GM12878 (cell line): ENCODE data around the gene LLCFC1. TPM values are rescaled to one million over a fixed set of nuclear protein-coding genes. Genes with fewer than 3 reads are reported as not detected.

Experiments
- NFIC ChIP-seq: IDR thresholded peaks from 2 replicates; pipeline ENCODE4 v1.6.1; 2012; ENCODE audit warnings: low read depth, mild to moderate bottlenecking, inconsistent platforms, low read length, moderate library complexity
- RUNX3 ChIP-seq: IDR thresholded peaks from 2 replicates; pipeline ENCODE4 v1.6.1; 2012; ENCODE audit warnings: low read length, inconsistent platforms
- SMAD5 ChIP-seq: IDR thresholded peaks from 2 replicates; pipeline ENCODE4 v1.6.1; 2016; ENCODE audit warnings: antibody characterized with exemption, low read depth
- SREBF2 ChIP-seq: IDR thresholded peaks from 2 replicates; pipeline ENCODE4 v1.6.1; 2012; ENCODE audit warnings: mild to moderate bottlenecking, low read length
- polyA plus RNA-seq, 11 experiments: library from polyadenylated mRNA; depleted of rRNA in 4 of 11; unstranded in 6 of 11; stranded (reverse) in 5 of 11; fragments of >200 nt; fragmentation: Nextera tagmentation in 4 of 11; fragmentation: Illumina TruSeq in 1 of 11; extraction: Ambion mirVana in 4 of 11; extraction: Trizol in 1 of 11; gene quantifications; 1 replicate in 1 of 11; 2 replicates in 10 of 11; pipeline versions ENCODE4 v1.2.1 to v1.2.3, GENCODE V29; 2011 to 2016; ENCODE audit warnings: inconsistent platforms in 2 of 11, missing spikeins in 2 of 11, low read depth in 1 of 11
- total RNA-seq, 4 experiments: library from RNA; depleted of rRNA in 3 of 4; stranded (reverse); fragments of >200 nt in 3 of 4; fragmentation: Illumina TruSeq in 1 of 4; extraction: Trizol in 1 of 4; gene quantifications; 2 replicates each; pipeline versions ENCODE4 v1.2.1 to v1.2.3, GENCODE V29; 2013 to 2021
- TF ChIP-seq, protein P1 (sequence below): fragments of 450-650 bp; IDR thresholded peaks from 2 replicates; pipeline ENCODE4 v1.6.1; 2017; ENCODE audit warnings: mild to moderate bottlenecking, moderate library complexity
- TF ChIP-seq, protein P2 (sequence below): fragments of 450-650 bp; IDR thresholded peaks from 2 replicates; pipeline ENCODE4 v1.6.1; 2017; ENCODE audit warnings: low read depth, mild to moderate bottlenecking, moderate library complexity
- TF ChIP-seq, protein P3 (sequence below): fragments of 150-350 bp; IDR thresholded peaks from 2 replicates; pipeline ENCODE4 v1.6.1; 2014; ENCODE audit warnings: mild to moderate bottlenecking, low read depth, low read length

LLCFC1 gene
- total and polyA plus RNA-seq, 10 of the 15 experiments (the other 5 are each of a cell fraction or from before 2014, with no cell fraction given): not detected

DNA sequence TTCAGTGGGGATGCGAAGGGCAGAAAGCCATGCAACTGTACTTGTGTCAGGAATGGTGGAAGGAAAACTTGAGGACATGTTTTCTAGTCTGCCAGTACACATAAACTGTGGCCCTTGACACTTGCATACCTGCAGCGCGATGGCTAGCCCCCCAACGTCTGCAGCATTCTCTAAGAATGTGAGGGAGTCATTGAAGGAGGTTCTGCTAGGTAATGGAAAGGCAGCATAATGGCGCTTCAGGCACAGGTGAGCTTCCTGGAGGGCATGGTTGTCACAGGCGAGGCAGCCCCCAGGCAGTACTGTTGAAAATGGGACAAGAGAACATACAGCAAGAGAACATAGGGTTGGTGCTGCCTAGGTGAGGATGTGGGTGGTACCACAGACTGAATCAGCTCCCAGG lies 3.5 kb downstream of the LLCFC1 start (continued):
- TF ChIP-seq, protein P1, sequence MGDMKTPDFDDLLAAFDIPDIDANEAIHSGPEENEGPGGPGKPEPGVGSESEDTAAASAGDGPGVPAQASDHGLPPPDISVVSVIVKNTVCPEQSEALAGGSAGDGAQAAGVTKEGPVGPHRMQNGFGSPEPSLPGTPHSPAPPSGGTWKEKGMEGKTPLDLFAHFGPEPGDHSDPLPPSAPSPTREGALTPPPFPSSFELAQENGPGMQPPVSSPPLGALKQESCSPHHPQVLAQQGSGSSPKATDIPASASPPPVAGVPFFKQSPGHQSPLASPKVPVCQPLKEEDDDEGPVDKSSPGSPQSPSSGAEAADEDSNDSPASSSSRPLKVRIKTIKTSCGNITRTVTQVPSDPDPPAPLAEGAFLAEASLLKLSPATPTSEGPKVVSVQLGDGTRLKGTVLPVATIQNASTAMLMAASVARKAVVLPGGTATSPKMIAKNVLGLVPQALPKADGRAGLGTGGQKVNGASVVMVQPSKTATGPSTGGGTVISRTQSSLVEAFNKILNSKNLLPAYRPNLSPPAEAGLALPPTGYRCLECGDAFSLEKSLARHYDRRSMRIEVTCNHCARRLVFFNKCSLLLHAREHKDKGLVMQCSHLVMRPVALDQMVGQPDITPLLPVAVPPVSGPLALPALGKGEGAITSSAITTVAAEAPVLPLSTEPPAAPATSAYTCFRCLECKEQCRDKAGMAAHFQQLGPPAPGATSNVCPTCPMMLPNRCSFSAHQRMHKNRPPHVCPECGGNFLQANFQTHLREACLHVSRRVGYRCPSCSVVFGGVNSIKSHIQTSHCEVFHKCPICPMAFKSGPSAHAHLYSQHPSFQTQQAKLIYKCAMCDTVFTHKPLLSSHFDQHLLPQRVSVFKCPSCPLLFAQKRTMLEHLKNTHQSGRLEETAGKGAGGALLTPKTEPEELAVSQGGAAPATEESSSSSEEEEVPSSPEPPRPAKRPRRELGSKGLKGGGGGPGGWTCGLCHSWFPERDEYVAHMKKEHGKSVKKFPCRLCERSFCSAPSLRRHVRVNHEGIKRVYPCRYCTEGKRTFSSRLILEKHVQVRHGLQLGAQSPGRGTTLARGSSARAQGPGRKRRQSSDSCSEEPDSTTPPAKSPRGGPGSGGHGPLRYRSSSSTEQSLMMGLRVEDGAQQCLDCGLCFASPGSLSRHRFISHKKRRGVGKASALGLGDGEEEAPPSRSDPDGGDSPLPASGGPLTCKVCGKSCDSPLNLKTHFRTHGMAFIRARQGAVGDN: no peak
- TF ChIP-seq NFIC (no peak), SREBF2 (no peak), RUNX3 (no peak), SMAD5 (no peak)
- TF ChIP-seq, protein P2, sequence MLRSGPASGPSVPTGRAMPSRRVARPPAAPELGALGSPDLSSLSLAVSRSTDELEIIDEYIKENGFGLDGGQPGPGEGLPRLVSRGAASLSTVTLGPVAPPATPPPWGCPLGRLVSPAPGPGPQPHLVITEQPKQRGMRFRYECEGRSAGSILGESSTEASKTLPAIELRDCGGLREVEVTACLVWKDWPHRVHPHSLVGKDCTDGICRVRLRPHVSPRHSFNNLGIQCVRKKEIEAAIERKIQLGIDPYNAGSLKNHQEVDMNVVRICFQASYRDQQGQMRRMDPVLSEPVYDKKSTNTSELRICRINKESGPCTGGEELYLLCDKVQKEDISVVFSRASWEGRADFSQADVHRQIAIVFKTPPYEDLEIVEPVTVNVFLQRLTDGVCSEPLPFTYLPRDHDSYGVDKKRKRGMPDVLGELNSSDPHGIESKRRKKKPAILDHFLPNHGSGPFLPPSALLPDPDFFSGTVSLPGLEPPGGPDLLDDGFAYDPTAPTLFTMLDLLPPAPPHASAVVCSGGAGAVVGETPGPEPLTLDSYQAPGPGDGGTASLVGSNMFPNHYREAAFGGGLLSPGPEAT: no peak
- TF ChIP-seq, protein P3, sequence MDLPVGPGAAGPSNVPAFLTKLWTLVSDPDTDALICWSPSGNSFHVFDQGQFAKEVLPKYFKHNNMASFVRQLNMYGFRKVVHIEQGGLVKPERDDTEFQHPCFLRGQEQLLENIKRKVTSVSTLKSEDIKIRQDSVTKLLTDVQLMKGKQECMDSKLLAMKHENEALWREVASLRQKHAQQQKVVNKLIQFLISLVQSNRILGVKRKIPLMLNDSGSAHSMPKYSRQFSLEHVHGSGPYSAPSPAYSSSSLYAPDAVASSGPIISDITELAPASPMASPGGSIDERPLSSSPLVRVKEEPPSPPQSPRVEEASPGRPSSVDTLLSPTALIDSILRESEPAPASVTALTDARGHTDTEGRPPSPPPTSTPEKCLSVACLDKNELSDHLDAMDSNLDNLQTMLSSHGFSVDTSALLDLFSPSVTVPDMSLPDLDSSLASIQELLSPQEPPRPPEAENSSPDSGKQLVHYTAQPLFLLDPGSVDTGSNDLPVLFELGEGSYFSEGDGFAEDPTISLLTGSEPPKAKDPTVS: no peak
- TF ChIP-seq, all 136 proteins: peak for 0
